ENCODE results near the gene ATXN7. TPM values are rescaled to one million over a fixed set of nuclear protein-coding genes. Genes with fewer than 3 reads are reported as not detected.

ATXN7 gene
- total and polyA plus RNA-seq, 5 donors from 2014 or later = 20.0 to 249 (median 25.3) TPM

DNA sequence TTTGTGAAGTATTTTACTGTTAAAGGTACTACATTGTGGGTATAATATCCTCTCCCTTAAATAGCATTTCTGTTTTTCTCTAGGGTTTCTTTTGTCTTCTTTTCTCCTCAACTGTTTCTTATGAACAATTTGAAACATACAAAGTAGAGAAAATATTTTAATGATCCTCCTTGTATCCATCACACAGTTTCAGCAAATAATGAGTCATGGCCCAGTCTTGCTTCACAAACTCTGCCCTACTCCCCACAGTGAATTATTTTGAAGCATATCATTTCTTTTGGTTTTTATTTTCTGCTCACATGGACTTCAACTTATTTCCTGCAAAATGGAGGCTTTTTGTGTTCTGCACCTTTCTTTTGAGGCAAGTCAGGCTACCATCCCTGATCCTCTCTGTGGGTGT lies 54.7 kb downstream of the ATXN7 start:
- peaks cover 26 to 52% (median 43%) of the 10 kb centered on the region in 4 donors for H3K4me1 Mint-ChIP-seq
- Histone ChIP-seq H3K4me3 (ENCODE audit: low read depth, low read length) (no peak overlapping the region), H3K27me3 (ENCODE audit: control insufficient read depth, insufficient read depth, low read length) (no peaks in the 10 kb centered on the region), H3K27ac (ENCODE audit: insufficient read depth, low read length, poor library complexity, severe bottlenecking) (no peak overlapping the region), H3K36me3 (ENCODE audit: control insufficient read depth, insufficient read depth, low read length) (peaks cover 41% of the 10 kb centered on the region), H3K9me3 (ENCODE audit: control insufficient read depth in 2 of 2, low read length in 2 of 2) (no peaks in the 10 kb centered on the region), H3K4me1 (ENCODE audit: control insufficient read depth, insufficient read depth, low read length, poor library complexity, severe bottlenecking) (peaks cover 5% of the 10 kb centered on the region)
- no peak overlapping the region for H3K27ac Mint-ChIP-seq
- DNase-seq (no peak), ATAC-seq (ENCODE audit: low read depth in 2 of 2) (no peak)
- no peaks in the 10 kb centered on the region for H3K9me3 Mint-ChIP-seq
- no peaks in the 10 kb centered on the region for H3K27me3 Mint-ChIP-seq
- H3K36me3 Mint-ChIP-seq = peaks cover 42% of the 10 kb centered on the region
- H3K4me3 Mint-ChIP-seq = no peak overlapping the region

DNA sequence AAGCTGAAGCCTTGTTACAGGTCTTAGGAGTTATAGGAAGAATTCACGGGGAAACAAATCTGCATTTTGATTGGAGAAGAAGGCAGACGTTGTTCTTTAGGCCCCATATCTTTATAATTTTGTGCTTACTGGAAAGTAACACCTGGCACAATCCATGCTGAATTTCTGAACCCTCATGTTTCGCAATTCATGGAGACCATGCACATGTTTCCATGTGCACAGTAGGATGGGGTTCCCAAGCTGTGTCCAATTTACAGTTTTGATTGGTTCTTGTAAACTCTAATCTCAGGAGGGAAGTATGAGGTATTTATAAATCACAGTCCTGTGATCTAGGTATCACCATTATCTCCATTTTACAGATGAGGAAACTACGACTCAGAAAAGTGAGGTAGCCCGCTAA lies 56.3 kb downstream of the ATXN7 start:
- H3K27ac Mint-ChIP-seq = no peak overlapping the region
- DNase-seq = no peak
- H3K27me3 Mint-ChIP-seq = no peaks in the 10 kb centered on the region
- no peak for ATAC-seq (ENCODE audit: low read depth in 2 of 2)
- no peak overlapping the region for H3K4me3 Mint-ChIP-seq
- no peaks in the 10 kb centered on the region for H3K4me1 ChIP-seq (ENCODE audit: control insufficient read depth, insufficient read depth, low read length, poor library complexity, severe bottlenecking)
- peaks cover 49% of the 10 kb centered on the region for H3K36me3 ChIP-seq (ENCODE audit: control insufficient read depth, insufficient read depth, low read length)
- no peak overlapping the region for H3K4me3 ChIP-seq (ENCODE audit: low read depth, low read length)
- no peaks in the 10 kb centered on the region for H3K9me3 Mint-ChIP-seq
- H3K27ac ChIP-seq (ENCODE audit: insufficient read depth, low read length, poor library complexity, severe bottlenecking) = no peak overlapping the region
- H3K4me1 Mint-ChIP-seq = peaks cover 11 to 50% (median 38%) of the 10 kb centered on the region in 4 donors
- H3K36me3 Mint-ChIP-seq = peaks cover 52% of the 10 kb centered on the region
- no peaks in the 10 kb centered on the region for H3K9me3 ChIP-seq (ENCODE audit: control insufficient read depth in 2 of 2, low read length in 2 of 2)
- H3K27me3 ChIP-seq (ENCODE audit: control insufficient read depth, insufficient read depth, low read length) = no peaks in the 10 kb centered on the region

DNA sequence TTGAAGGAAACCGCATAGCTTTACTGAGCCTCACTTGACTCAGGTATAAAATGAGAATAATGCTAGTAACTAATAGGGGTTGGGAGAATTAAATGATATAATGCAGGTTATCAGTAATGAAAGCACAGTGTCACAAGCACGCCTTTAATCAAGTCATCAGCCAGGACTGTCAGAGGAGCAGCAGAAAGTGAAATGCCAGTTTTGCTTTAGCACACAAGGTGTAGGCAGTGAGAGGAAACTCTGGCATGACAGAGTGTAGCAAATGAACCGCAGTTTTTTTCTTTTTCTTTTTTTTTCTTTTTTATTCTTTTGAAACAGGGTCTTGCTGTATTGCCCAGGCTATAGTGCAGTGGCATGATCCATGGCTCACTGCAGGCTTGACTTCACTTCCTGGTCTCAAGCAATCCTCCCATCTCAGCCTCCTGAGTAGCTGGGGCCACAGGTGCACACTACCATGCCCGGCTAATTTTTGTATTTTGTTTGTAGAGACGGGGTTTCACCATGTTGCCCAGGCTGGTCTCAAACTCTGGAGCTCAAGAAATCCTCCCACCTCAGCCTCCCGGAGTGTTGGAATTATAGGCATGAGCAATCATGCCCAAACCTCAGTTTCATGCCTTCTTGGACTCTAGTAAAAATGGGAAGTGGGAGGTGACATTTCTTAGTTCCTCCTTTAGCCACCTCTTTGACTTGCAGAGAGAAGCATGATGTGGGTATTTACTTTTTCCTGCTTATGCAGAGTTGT lies 58.2 kb downstream of the ATXN7 start:
- Mint-ChIP-seq H3K4me3 (no peak overlapping the region), H3K27ac (peak overlapping the region in 2 of 3 donors; percentile 61 to 70), H3K27me3 (no peaks in the 10 kb centered on the region), H3K9me3 (peaks cover 0 to 2% (median 0%) of the 10 kb centered on the region in 7 donors), H3K36me3 (peaks cover 68% of the 10 kb centered on the region), H3K4me1 (peaks cover 22 to 57% (median 40%) of the 10 kb centered on the region in 4 donors)
- Histone ChIP-seq H3K4me3 (ENCODE audit: low read depth, low read length) (no peak overlapping the region), H3K9me3 (ENCODE audit: control insufficient read depth in 2 of 2, low read length in 2 of 2) (no peaks in the 10 kb centered on the region), H3K4me1 (ENCODE audit: control insufficient read depth, insufficient read depth, low read length, poor library complexity, severe bottlenecking) (no peaks in the 10 kb centered on the region), H3K36me3 (ENCODE audit: control insufficient read depth, insufficient read depth, low read length) (peaks cover 46% of the 10 kb centered on the region), H3K27ac (ENCODE audit: insufficient read depth, low read length, poor library complexity, severe bottlenecking) (no peak overlapping the region), H3K27me3 (ENCODE audit: control insufficient read depth, insufficient read depth, low read length) (no peaks in the 10 kb centered on the region)
- DNase-seq (no peak), ATAC-seq (ENCODE audit: low read depth in 2 of 2) (no peak)

DNA sequence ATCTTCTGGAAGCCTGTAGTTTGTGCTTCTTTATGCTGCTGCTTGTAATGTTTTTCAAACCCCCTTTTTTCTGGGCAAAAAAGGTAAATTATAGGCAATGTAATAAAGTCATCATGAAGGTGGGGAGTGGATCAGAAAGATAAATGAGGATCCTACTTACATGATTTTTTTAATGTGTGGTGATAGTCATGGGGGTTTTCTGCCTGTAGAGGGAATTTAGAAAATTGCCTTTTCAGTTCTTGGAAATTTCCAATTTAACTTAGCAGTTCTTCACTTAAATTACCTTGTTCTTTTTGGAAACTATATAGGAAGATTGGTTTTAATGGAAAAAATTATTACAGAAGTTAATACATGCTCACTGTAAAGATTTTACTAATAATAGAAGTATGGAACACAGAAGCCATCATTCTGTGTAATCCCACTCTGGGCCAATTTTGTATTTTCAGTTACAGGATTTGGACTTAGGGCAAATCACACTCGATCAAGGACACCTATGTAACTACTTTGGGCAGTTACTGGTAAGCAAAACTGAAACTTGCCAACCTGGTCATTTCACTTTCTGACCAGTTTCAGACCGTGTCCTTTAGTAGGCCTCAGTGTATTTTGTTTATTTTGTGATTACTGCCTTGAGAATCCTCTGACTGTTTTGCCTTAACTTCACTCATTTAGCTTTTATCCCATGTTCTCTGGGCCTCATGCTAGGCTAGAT lies 59.0 kb downstream of the ATXN7 start:
- no peak for DNase-seq
- ATAC-seq (ENCODE audit: low read depth in 2 of 2) = no peak
- peaks cover 0 to 2% (median 0%) of the 10 kb centered on the region in 7 donors for H3K9me3 Mint-ChIP-seq
- H3K27ac Mint-ChIP-seq = peak overlapping the region in 2 of 3 donors; percentile 56 to 70
- no peaks in the 10 kb centered on the region for H3K27me3 Mint-ChIP-seq
- H3K4me1 Mint-ChIP-seq = peaks cover 29 to 59% (median 43%) of the 10 kb centered on the region in 4 donors
- Histone ChIP-seq H3K9me3 (ENCODE audit: control insufficient read depth in 2 of 2, low read length in 2 of 2) (no peaks in the 10 kb centered on the region), H3K36me3 (ENCODE audit: control insufficient read depth, insufficient read depth, low read length) (peaks cover 46% of the 10 kb centered on the region), H3K4me1 (ENCODE audit: control insufficient read depth, insufficient read depth, low read length, poor library complexity, severe bottlenecking) (no peaks in the 10 kb centered on the region), H3K27me3 (ENCODE audit: control insufficient read depth, insufficient read depth, low read length) (no peaks in the 10 kb centered on the region), H3K27ac (ENCODE audit: insufficient read depth, low read length, poor library complexity, severe bottlenecking) (no peak overlapping the region), H3K4me3 (ENCODE audit: low read depth, low read length) (no peak overlapping the region)
- no peak overlapping the region for H3K4me3 Mint-ChIP-seq
- H3K36me3 Mint-ChIP-seq = peaks cover 62% of the 10 kb centered on the region

DNA sequence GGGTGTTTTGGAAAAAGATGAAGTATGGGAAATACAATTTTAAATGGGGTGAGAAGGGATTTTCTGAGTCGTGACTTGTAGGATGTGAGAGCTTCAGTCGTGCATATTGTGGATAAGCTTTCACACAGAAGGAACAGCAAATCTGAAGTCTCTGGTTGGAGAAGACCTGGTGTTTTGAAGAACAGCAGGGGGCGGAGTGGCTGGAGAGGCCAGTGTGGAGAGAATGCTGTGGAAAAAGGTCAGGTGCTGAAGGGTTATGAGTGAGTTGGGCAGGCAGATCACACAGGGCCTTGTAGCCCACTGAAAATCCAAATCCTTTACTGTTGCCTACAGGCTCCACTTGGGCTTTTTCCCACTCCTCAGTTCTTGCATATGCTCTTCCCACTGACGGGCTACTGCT lies 62.6 kb downstream of the ATXN7 start:
- Histone ChIP-seq H3K27me3 (ENCODE audit: control insufficient read depth, insufficient read depth, low read length) (no peaks in the 10 kb centered on the region), H3K4me3 (ENCODE audit: low read depth, low read length) (no peak overlapping the region), H3K36me3 (ENCODE audit: control insufficient read depth, insufficient read depth, low read length) (peaks cover 32% of the 10 kb centered on the region), H3K27ac (ENCODE audit: insufficient read depth, low read length, poor library complexity, severe bottlenecking) (no peak overlapping the region), H3K9me3 (ENCODE audit: control insufficient read depth in 2 of 2, low read length in 2 of 2) (no peaks in the 10 kb centered on the region), H3K4me1 (ENCODE audit: control insufficient read depth, insufficient read depth, low read length, poor library complexity, severe bottlenecking) (no peaks in the 10 kb centered on the region)
- Mint-ChIP-seq H3K27ac (peak overlapping the region in 2 of 3 donors; percentile 9 to 39), H3K4me1 (peaks cover 28 to 50% (median 38%) of the 10 kb centered on the region in 4 donors), H3K36me3 (peaks cover 48% of the 10 kb centered on the region), H3K27me3 (no peaks in the 10 kb centered on the region), H3K4me3 (no peak overlapping the region), H3K9me3 (peaks cover 0 to 2% (median 0%) of the 10 kb centered on the region in 7 donors)
- no peak for DNase-seq
- no peak for ATAC-seq (ENCODE audit: low read depth in 2 of 2)

DNA sequence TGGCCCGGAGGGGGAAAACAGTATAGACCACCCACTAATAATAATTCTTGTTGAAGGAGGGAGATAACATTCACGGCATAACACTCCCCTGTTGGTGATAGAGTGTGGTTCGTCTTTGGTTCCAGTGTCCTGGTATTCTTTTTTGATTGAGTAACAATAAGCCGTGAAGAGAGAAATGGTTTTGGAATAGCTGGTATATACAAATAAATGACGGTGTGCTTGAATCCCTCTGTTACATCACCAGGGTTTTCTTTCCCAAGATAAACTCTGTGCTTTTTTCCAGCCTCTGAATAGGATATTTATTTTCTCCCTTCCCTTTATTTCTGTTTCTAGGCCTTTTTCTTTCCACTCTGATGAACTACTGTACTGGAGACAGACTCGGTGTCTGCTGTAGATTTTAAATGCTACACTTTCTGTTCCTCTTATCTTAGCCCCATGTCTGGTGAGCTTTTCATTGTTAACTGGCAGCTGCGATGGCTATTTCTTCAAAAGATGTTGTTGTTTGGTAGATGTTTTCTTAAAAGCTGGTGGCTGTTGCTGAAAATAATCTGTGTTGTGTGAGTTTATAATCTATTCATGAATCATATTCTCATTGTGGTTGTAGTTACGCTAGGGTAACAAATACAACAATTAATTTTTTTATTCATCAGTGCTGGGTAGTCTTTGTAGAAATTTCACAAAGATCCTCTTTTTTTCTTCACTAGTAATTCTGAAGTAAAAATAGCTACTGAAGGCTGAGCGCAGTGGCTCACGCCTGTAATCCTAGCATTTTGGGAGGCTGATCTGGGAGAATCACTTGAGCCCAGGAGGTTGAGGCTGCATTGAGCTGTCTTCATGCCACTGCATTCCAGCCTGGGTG lies 64.0 kb downstream of the ATXN7 start:
- Histone ChIP-seq H3K36me3 (ENCODE audit: control insufficient read depth, insufficient read depth, low read length) (peaks cover 24% of the 10 kb centered on the region), H3K4me1 (ENCODE audit: control insufficient read depth, insufficient read depth, low read length, poor library complexity, severe bottlenecking) (peaks cover 7% of the 10 kb centered on the region), H3K9me3 (ENCODE audit: control insufficient read depth in 2 of 2, low read length in 2 of 2) (no peaks in the 10 kb centered on the region), H3K27ac (ENCODE audit: insufficient read depth, low read length, poor library complexity, severe bottlenecking) (no peak overlapping the region), H3K27me3 (ENCODE audit: control insufficient read depth, insufficient read depth, low read length) (no peaks in the 10 kb centered on the region), H3K4me3 (ENCODE audit: low read depth, low read length) (no peak overlapping the region)
- peaks cover 27 to 56% (median 43%) of the 10 kb centered on the region in 4 donors for H3K4me1 Mint-ChIP-seq
- no peak overlapping the region for H3K4me3 Mint-ChIP-seq
- no peaks in the 10 kb centered on the region for H3K27me3 Mint-ChIP-seq
- no peak for DNase-seq
- H3K27ac Mint-ChIP-seq = peak overlapping the region in 2 of 3 donors; percentile 27 to 55
- no peak for ATAC-seq (ENCODE audit: low read depth in 2 of 2)
- H3K36me3 Mint-ChIP-seq = peaks cover 39% of the 10 kb centered on the region
- peaks cover 0 to 2% (median 0%) of the 10 kb centered on the region in 7 donors for H3K9me3 Mint-ChIP-seq

DNA sequence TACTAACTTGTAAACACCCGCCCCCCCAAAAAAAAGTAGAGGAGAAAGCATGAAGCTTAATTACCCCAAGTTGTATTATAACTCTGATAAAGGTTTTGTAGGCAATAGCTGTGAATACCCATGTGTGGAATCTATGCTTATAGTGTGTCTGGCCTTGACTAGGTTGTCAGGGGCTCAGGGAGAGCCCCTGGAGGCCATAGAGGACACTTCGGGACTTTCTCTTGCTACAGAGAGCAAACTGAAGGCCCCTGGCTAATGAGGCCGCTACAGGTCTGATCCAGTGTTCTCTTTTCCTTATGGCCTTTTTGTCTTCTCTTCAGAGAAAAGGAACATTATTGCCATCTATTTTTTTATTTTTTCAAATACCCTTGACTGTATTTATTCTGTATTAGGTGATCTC lies 67.6 kb downstream of the ATXN7 start:
- Mint-ChIP-seq H3K36me3 (peaks cover 15% of the 10 kb centered on the region), H3K27me3 (no peaks in the 10 kb centered on the region), H3K4me1 (peaks cover 37 to 66% (median 59%) of the 10 kb centered on the region in 4 donors), H3K4me3 (no peak overlapping the region), H3K27ac (peak overlapping the region in 2 of 3 donors; percentile 22 to 81), H3K9me3 (no peaks in the 10 kb centered on the region)
- Histone ChIP-seq H3K27ac (ENCODE audit: insufficient read depth, low read length, poor library complexity, severe bottlenecking) (no peak overlapping the region), H3K4me3 (ENCODE audit: low read depth, low read length) (no peak overlapping the region), H3K27me3 (ENCODE audit: control insufficient read depth, insufficient read depth, low read length) (no peaks in the 10 kb centered on the region), H3K4me1 (ENCODE audit: control insufficient read depth, insufficient read depth, low read length, poor library complexity, severe bottlenecking) (peaks cover 18% of the 10 kb centered on the region), H3K9me3 (ENCODE audit: control insufficient read depth in 2 of 2, low read length in 2 of 2) (no peaks in the 10 kb centered on the region), H3K36me3 (ENCODE audit: control insufficient read depth, insufficient read depth, low read length) (peaks cover 9% of the 10 kb centered on the region)
- DNase-seq (no peak), ATAC-seq (ENCODE audit: low read depth in 2 of 2) (no peak)
